PC-9 (cell line): ENCODE data around the gene CNPY2.

Experiments used
- EZH2 ChIP-seq: fragments of 200-600 bp; sonication (generic); IDR thresholded peaks from 2 replicates; pipeline ENCODE4 v1.8.0; 2017; ENCODE audit warnings: antibody characterized with exemption, low read depth
- TF ChIP-seq, protein P1 (sequence below): fragments of 200-600 bp; sonication (generic); conservative IDR thresholded peaks from 2 replicates; pipeline ENCODE4 v1.6.1; 2017; ENCODE audit warnings: mixed run types, antibody characterized with exemption, mild to moderate bottlenecking, moderate library complexity

DNA sequence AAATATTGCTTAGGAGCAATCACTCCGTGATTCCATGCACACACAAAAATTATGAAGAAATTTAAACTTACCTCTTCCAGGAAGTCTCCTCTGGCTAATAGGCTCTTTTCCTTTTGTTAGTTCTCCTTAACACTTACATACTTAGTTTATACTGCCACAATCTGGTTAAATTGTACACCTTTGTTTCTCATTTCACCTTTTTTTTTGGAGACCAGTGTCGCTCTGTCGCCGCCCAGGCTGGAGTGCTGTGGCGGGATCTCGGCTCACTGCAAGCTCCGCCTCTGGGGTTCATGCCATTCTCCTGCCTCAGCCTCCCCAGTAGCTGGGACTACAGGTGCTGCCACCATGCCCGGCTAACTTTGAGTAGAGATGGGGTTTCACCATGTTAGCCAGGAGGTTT is 55.4 kb downstream of the CNPY2 start:
- TF ChIP-seq EZH2, result no peak
- TF ChIP-seq, protein P1, sequence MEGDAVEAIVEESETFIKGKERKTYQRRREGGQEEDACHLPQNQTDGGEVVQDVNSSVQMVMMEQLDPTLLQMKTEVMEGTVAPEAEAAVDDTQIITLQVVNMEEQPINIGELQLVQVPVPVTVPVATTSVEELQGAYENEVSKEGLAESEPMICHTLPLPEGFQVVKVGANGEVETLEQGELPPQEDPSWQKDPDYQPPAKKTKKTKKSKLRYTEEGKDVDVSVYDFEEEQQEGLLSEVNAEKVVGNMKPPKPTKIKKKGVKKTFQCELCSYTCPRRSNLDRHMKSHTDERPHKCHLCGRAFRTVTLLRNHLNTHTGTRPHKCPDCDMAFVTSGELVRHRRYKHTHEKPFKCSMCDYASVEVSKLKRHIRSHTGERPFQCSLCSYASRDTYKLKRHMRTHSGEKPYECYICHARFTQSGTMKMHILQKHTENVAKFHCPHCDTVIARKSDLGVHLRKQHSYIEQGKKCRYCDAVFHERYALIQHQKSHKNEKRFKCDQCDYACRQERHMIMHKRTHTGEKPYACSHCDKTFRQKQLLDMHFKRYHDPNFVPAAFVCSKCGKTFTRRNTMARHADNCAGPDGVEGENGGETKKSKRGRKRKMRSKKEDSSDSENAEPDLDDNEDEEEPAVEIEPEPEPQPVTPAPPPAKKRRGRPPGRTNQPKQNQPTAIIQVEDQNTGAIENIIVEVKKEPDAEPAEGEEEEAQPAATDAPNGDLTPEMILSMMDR, result no peak
